GM10248 (cell line): ENCODE measurements around the gene ARHGAP19.

ENCODE experiments used
- CTCF ChIA-PET: fragments of 300-600 bp; sonication (Branson Sonifier 250); formaldehyde crosslinking; extraction: SDS; loops from one replicate; lab custom pipeline; 2021; ENCODE audit warnings: antibody characterized with exemption; lab: Yijun Ruan, JAX
- POLR2A ChIA-PET: fragments of 350-650 bp; sonication (Branson Sonifier 250); formaldehyde crosslinking; extraction: SDS; loops from one replicate; lab custom pipeline; 2020; ENCODE audit warnings: antibody characterized with exemption; lab: Yijun Ruan, JAX
- DNase-seq: peaks from one replicate; pipeline ENCODE4 v3.0.0; 2012; ENCODE audit errors: extremely low spot score
- CTCF ChIP-seq: IDR thresholded peaks from 2 replicates; pipeline ENCODE4 v1.5.1; 2012; ENCODE audit warnings: mild to moderate bottlenecking, low read depth; ENCODE audit errors: extremely low read depth, missing control alignments, control extremely low read depth

Gene ARHGAP19

GRCh38 chr10:97314671-97315070 is 22.2 kb upstream of the ARHGAP19 start:
- ChIA-PET POLR2A (no interaction called here), CTCF (interaction anchor here (1.5 kb wide), 1 partner anchor 9 kb away, joined by 3 read pairs; no protein-coding TSS in a partner anchor)
- no peak for TF ChIP-seq CTCF

GRCh38 chr10:97312897-97313296 is 20.5 kb upstream of the ARHGAP19 start:
- CTCF ChIA-PET = interaction anchor here (1.3 kb wide), 1 partner anchor 39 kb away, joined by 3 read pairs; no protein-coding TSS in a partner anchor
- POLR2A ChIA-PET = no interaction called here
- TF ChIP-seq CTCF = no peak
- DNase-seq = no peak

More at GRCh38 chr10:97314671-97315070, 22.2 kb upstream of the ARHGAP19 start:
- no peak for DNase-seq

- ChIA-PET POLR2A (no interaction called here), CTCF (interaction anchor here (1.1 kb wide), 1 partner anchor 32 kb away, joined by 3 read pairs; no protein-coding TSS in a partner anchor)
- DNase-seq = no peak
- no peak for TF ChIP-seq CTCF
These were observed 18.7 kb upstream of the ARHGAP19 start for GRCh38 chr10:97311111-97311626.

GRCh38 chr10:97307866-97308780 is 15.7 kb upstream of the ARHGAP19 start:
- DNase-seq = no peak
- POLR2A ChIA-PET = no interaction called here
- CTCF ChIA-PET = interaction anchor here (1.1 kb wide), 2 partner anchors 14 to 29 kb away, joined by 3 read pairs; no protein-coding TSS in a partner anchor
- no peak for TF ChIP-seq CTCF

GRCh38 chr10:97307441-97307840 is 15.0 kb upstream of the ARHGAP19 start:
- ChIA-PET POLR2A (no interaction called here), CTCF (interaction anchor here (1.1 kb wide), 2 partner anchors 13 to 29 kb away, joined by 3 read pairs; no protein-coding TSS in a partner anchor)
- no peak for DNase-seq
- no peak for TF ChIP-seq CTCF

- TF ChIP-seq CTCF = no peak
- POLR2A ChIA-PET = interaction anchor here (0.5 kb wide), 1 partner anchor 40 kb away, joined by 4 read pairs; no protein-coding TSS in a partner anchor
- DNase-seq = no peak
- CTCF ChIA-PET = interaction anchor here (1.6 kb wide), 1 partner anchor 10 kb away, joined by 3 read pairs; the partner anchor contains the start of gene ARHGAP19
These were observed 9.8 kb upstream of the ARHGAP19 start for GRCh38 chr10:97302088-97302791.
